Endothelial cell of umbilical vein (primary cell): ENCODE results near the gene CARMIL1. TPM values are rescaled to one million over a fixed set of nuclear protein-coding genes. Genes with fewer than 3 reads are reported as not detected.

Experiments
- BruUV-seq: library from RNA; stranded (reverse); fragments of 400-500 nt; replicated peaks from 2 replicates; lab custom pipeline; 2021; lab: Mats Ljungman, UMichigan
- CTCF ChIA-PET: fragments of 300-600, 350-600 bp; sonication (Branson Sonifier 250); formaldehyde crosslinking; loops from one replicate; lab custom pipeline; 2021; ENCODE audit warnings: antibody characterized with exemption, inconsistent platforms; lab: Charles Lee
- POLR2A ChIA-PET: fragments of 300-600, 350-600 bp; sonication (Branson Sonifier 250); formaldehyde crosslinking; loops from one replicate; lab custom pipeline; 2021; ENCODE audit warnings: antibody characterized with exemption, inconsistent platforms; lab: Charles Lee
- DNase-seq: peaks from one replicate; pipeline ENCODE4 v3.0.0-alpha.2; 2011; ENCODE audit warnings: low read depth, low spot score
- FAIRE-seq: peaks from 2 replicates; lab custom pipeline; 2011; peaks lifted over from hg19 to GRCh38; lab: Jason Lieb, UNC
- H2AFZ ChIP-seq: 2 replicates; pipeline ENCODE4 v1.6.0; 2012; ENCODE audit warnings: low read depth, low read length, control low read depth, inconsistent platforms
- H3K27ac ChIP-seq: 2 replicates; pipeline ENCODE4 v1.5.1; 2011; ENCODE audit warnings: low read depth, mild to moderate bottlenecking, control low read depth, low read length, moderate library complexity; ENCODE audit not compliant: insufficient read depth
- H3K27me3 ChIP-seq, 2 experiments: 2 replicates each; pipeline versions ENCODE4 v1.6.0 to v1.6.1; 2011; ENCODE audit warnings: low read length in 2 of 2, mixed read lengths in 1 of 2; ENCODE audit not compliant: control insufficient read depth in 2 of 2, insufficient read depth in 2 of 2
- H3K36me3 ChIP-seq, 2 experiments: 2 replicates in 1 of 2; 3 replicates in 1 of 2; pipeline ENCODE4 v1.5.1; 2011; ENCODE audit warnings: low read length in 2 of 2, mild to moderate bottlenecking in 1 of 2, moderate library complexity in 1 of 2; ENCODE audit not compliant: control insufficient read depth in 2 of 2, insufficient read depth in 2 of 2; ENCODE audit errors: extremely low read depth in 1 of 2
- H3K4me1 ChIP-seq: 3 replicates; pipeline ENCODE4 v1.5.1; 2011; ENCODE audit warnings: mild to moderate bottlenecking, low read length; ENCODE audit not compliant: control insufficient read depth, insufficient read depth; ENCODE audit errors: extremely low read depth
- H3K4me2 ChIP-seq: 2 replicates; pipeline ENCODE4 v1.6.1; 2011; ENCODE audit warnings: low read length, control low read depth, mixed read lengths; ENCODE audit not compliant: insufficient read depth
- H3K4me3 ChIP-seq, 3 experiments: fragments of 200-600 bp in 1 of 3; sonication (generic), shearing (Covaris generic) in 1 of 3; replicated peaks in 1 of 3; 2 replicates each; pipeline ENCODE4 v1.5.1; 2011 to 2016; ENCODE audit warnings: control low read depth in 3 of 3, low read length in 3 of 3, mild to moderate bottlenecking in 2 of 3, inconsistent platforms in 1 of 3, low read depth in 1 of 3, moderate library complexity in 1 of 3; ENCODE audit not compliant: insufficient read depth in 1 of 3
- H3K79me2 ChIP-seq: 2 replicates; pipeline ENCODE4 v1.6.0; 2012; ENCODE audit warnings: low read length, inconsistent platforms; ENCODE audit not compliant: control insufficient read depth, insufficient read depth
- H3K9ac ChIP-seq: replicated peaks from 2 replicates; pipeline ENCODE3; 2011; ENCODE audit warnings: low read length, control low read depth; ENCODE audit not compliant: insufficient read depth; ENCODE audit errors: extremely low read depth
- H3K9me1 ChIP-seq: replicated peaks from 3 replicates; pipeline ENCODE4 v1.6.0; 2011; ENCODE audit warnings: mild to moderate bottlenecking, low read length; ENCODE audit not compliant: control insufficient read depth, insufficient read depth; ENCODE audit errors: extremely low read depth
- H3K9me3 ChIP-seq: replicated peaks from 2 replicates; pipeline ENCODE4 v1.5.1; 2012; ENCODE audit warnings: low read length, inconsistent platforms; ENCODE audit not compliant: control insufficient read depth, insufficient read depth
- H4K20me1 ChIP-seq: replicated peaks from 2 replicates; pipeline ENCODE3; 2011; ENCODE audit warnings: mild to moderate bottlenecking, low read length; ENCODE audit not compliant: control insufficient read depth, insufficient read depth; ENCODE audit errors: extremely low read depth
- EZH2 ChIP-seq: IDR thresholded peaks from 2 replicates; pipeline ENCODE4 v1.6.1; 2012; ENCODE audit warnings: borderline replicate concordance, low read depth, mild to moderate bottlenecking, moderate library complexity, low read length, inconsistent platforms; ENCODE audit not compliant: severe bottlenecking
- FOS ChIP-seq: IDR thresholded peaks from 2 replicates; pipeline ENCODE4 v1.6.1; 2011; ENCODE audit warnings: mild to moderate bottlenecking, low read length, moderate library complexity, borderline replicate concordance; ENCODE audit not compliant: insufficient read depth
- GATA2 ChIP-seq: IDR thresholded peaks from 2 replicates; pipeline ENCODE4 v1.7.0; 2011; ENCODE audit warnings: low read depth, mild to moderate bottlenecking, moderate library complexity, mixed read lengths, low read length; ENCODE audit not compliant: insufficient read length, insufficient read depth
- JUN ChIP-seq: IDR thresholded peaks from 2 replicates; pipeline ENCODE4 v1.6.1; 2011; ENCODE audit warnings: borderline replicate concordance, low read depth; ENCODE audit not compliant: insufficient read length, insufficient read depth
- MYC ChIP-seq: IDR thresholded peaks from one replicate; pipeline ENCODE4 v1.6.1; 2011; ENCODE audit warnings: mild to moderate bottlenecking, low read depth, low read length
- POLR2A ChIP-seq: IDR thresholded peaks from 2 replicates; pipeline ENCODE4 v1.6.1; 2012; ENCODE audit warnings: low read depth, mild to moderate bottlenecking, control low read depth, low read length
- POLR2AphosphoS5 ChIP-seq: IDR thresholded peaks from 2 replicates; pipeline ENCODE4 v1.6.1; 2012; ENCODE audit warnings: low read depth, mild to moderate bottlenecking, control low read depth, low read length, moderate library complexity; ENCODE audit not compliant: insufficient read depth
- dilution Hi-C: fragments of 300-500 bp; cut with MboI; formaldehyde crosslinking; loops from one replicate; pipeline ENCODE4 v1.15.0; 2019; ENCODE audit warnings: low sequenced_read_pairs; ENCODE audit not compliant: extremely low pct_ligation_motif_present
- intact Hi-C: fragments of 100-400 bp; cut with micrococcal nuclease; formaldehyde crosslinking; loops from one replicate; pipeline ENCODE4 v1.10.0; 2022
- polyA plus RNA-seq, 4 experiments: library from polyadenylated mRNA; depleted of rRNA in 3 of 4; stranded (reverse) in 3 of 4; unstranded in 1 of 4; fragments of >200 nt; gene quantifications; 2 replicates each; pipeline versions ENCODE4 v1.2.1 to v1.2.3, GENCODE V29; 2011 to 2012; ENCODE audit warnings: missing spikeins in 1 of 4
- total RNA-seq: library from RNA; stranded (reverse); gene quantifications from 2 replicates; pipeline ENCODE4 v1.2.3, GENCODE V29; 2021
- TF ChIP-seq, protein P1 (sequence below), 2 donors: IDR thresholded peaks; 1 replicate in 1 of 2; 2 replicates in 1 of 2; pipeline ENCODE4 v1.5.1; 2011; ENCODE audit warnings: low read length in 2 of 2, mild to moderate bottlenecking in 2 of 2, moderate library complexity in 2 of 2, control low read depth in 1 of 2, inconsistent platforms in 1 of 2, low read depth in 1 of 2; ENCODE audit not compliant: insufficient read depth in 1 of 2; ENCODE audit errors: extremely low read depth in 1 of 2
- TF ChIP-seq, protein P2 (sequence below): IDR thresholded peaks from 2 replicates; pipeline ENCODE4 v1.6.1; 2011; ENCODE audit not compliant: insufficient read depth, insufficient read length

Gene CARMIL1
- total and polyA plus RNA-seq, 2 donors (not counting 3 experiments of a cell fraction or from before 2014, with no cell fraction given), result 1.3 to 8.7 TPM

DNA sequence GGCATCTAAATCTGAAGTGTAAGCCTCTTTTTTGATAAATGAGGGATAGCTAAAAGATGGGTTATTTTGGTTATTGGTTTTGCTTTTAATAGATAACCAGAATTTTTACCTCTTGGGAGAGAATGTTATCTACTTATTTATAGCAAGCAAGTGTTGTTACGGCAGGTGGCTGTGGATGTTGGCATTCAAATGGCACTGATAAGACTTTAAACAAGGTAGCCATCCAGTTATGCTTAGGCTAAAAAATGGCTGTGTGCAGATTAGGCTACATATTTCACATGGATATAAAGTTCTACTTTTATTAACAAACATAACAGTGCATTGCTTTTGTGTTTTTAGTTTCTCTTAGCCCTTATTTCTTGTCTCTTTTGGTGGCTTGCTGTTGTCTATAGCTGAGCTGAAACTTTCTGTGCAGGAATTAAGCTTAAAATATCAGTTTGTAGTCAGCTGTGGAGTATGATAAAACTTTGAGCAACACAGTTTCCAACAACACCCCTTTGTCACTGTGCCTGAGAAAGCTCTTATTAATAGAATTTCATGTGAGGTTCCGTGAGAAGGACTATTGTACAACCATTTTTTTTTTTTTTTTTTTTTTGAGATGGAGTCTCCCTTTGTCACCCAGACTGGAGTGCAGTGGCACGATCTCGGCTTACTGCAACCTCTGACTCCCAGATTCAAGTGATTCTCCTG lies 28.8 kb downstream of the CARMIL1 start:
- CTCF ChIA-PET, result interaction anchor here (1.1 kb wide), 1 partner anchor 42 kb away, joined by 3 read pairs; no protein-coding TSS in a partner anchor
- no peaks in the 10 kb centered on the region for H4K20me1 ChIP-seq
- no peak overlapping the region for H3K4me2 ChIP-seq
- POLR2A ChIA-PET, result no interaction called here
- no peaks in the 10 kb centered on the region for H3K9me3 ChIP-seq
- TF ChIP-seq MYC, result no peak
- TF ChIP-seq FOS, result no peak
- TF ChIP-seq POLR2A, result no peak
- no peak for TF ChIP-seq GATA2
- no peak for TF ChIP-seq EZH2
- TF ChIP-seq, protein P1, sequence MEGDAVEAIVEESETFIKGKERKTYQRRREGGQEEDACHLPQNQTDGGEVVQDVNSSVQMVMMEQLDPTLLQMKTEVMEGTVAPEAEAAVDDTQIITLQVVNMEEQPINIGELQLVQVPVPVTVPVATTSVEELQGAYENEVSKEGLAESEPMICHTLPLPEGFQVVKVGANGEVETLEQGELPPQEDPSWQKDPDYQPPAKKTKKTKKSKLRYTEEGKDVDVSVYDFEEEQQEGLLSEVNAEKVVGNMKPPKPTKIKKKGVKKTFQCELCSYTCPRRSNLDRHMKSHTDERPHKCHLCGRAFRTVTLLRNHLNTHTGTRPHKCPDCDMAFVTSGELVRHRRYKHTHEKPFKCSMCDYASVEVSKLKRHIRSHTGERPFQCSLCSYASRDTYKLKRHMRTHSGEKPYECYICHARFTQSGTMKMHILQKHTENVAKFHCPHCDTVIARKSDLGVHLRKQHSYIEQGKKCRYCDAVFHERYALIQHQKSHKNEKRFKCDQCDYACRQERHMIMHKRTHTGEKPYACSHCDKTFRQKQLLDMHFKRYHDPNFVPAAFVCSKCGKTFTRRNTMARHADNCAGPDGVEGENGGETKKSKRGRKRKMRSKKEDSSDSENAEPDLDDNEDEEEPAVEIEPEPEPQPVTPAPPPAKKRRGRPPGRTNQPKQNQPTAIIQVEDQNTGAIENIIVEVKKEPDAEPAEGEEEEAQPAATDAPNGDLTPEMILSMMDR (IDR thresholded peaks at IDR 0.05; ENCODE audit: extremely low read depth in 1 of 2, insufficient read depth in 1 of 2, low read depth in 1 of 2, low read length in 2 of 2), result no peak
- TF ChIP-seq JUN, result no peak
- TF ChIP-seq, protein P2, sequence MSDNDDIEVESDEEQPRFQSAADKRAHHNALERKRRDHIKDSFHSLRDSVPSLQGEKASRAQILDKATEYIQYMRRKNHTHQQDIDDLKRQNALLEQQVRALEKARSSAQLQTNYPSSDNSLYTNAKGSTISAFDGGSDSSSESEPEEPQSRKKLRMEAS, result no peak
- no peak for TF ChIP-seq POLR2AphosphoS5
- no peak overlapping the region for H2AFZ ChIP-seq
- no TSS peak for BruUV-seq
- H3K9me1 ChIP-seq, result no peaks in the 10 kb centered on the region
- no peaks in the 10 kb centered on the region for H3K36me3 ChIP-seq
- peaks cover 9% of the 10 kb centered on the region for H3K4me1 ChIP-seq
- intact Hi-C loops, result no loop called here
- peaks cover 0 to 3% of the 10 kb centered on the region in 2 experiments for H3K27me3 ChIP-seq
- H3K79me2 ChIP-seq, result no peaks in the 10 kb centered on the region
- H3K4me3 ChIP-seq, result no peak overlapping the region
- DNase-seq, result no peak
- dilution Hi-C loops, result no loop called here
- H3K27ac ChIP-seq, result no peak overlapping the region
- no peak for FAIRE-seq
- no peak overlapping the region for H3K9ac ChIP-seq
